HUES6 (cell line): ENCODE data around the gene GLOD4.
"Not testable (repeated sequence)": the region's sequence is repeated elsewhere in the genome, so short reads cannot be mapped to it uniquely, and the experiment has no call there.

Experiments
- H3K27ac ChIP-seq: 2 replicates; pipeline ENCODE4 v1.7.0; 2013; ENCODE audit warnings: low read depth, mild to moderate bottlenecking, low read length, inconsistent platforms
- H3K27me3 ChIP-seq: 2 replicates; pipeline ENCODE4 v1.6.1; 2013; ENCODE audit warnings: low read length; ENCODE audit not compliant: control insufficient read depth, insufficient read depth
- H3K36me3 ChIP-seq: 2 replicates; pipeline ENCODE4 v1.6.1; 2013; ENCODE audit warnings: low read length; ENCODE audit not compliant: control insufficient read depth, insufficient read depth
- H3K4me1 ChIP-seq: 2 replicates; pipeline ENCODE4 v1.6.1; 2013; ENCODE audit warnings: low read length; ENCODE audit not compliant: control insufficient read depth, insufficient read depth
- H3K4me3 ChIP-seq: 2 replicates; pipeline ENCODE4 v1.5.1; 2013; ENCODE audit warnings: low read depth, low read length
- H3K9ac ChIP-seq: one replicate; pipeline ENCODE4 v1.6.1; 2013; ENCODE audit warnings: mild to moderate bottlenecking, low read length
- H3K9me3 ChIP-seq: 2 replicates; pipeline ENCODE4 v1.6.1; 2013; ENCODE audit warnings: low read depth, low read length; ENCODE audit not compliant: control insufficient read depth, insufficient read depth

Gene GLOD4

DNA sequence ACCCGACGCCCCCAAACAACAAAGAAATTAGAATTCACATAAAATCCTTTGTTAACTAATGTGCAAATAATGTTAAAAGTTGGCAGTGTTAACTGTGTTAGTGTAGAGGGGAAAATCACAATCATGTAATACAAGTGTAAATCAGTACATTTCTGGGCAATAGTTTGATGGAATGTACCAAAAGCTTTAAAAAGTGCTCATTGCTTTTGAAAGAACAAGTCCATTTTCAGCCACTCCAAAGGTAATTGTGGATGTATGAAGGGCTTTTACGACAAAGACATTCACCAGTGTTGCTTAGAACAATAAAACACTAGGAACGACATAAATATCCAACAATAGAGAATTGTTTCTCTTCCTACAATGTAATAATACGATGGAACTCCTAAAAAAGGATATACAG is 9.1 kb downstream of the GLOD4 start:
- H3K9me3 ChIP-seq = no peaks in the 10 kb centered on the region
- H3K27me3 ChIP-seq = no peaks in the 10 kb centered on the region
- H3K36me3 ChIP-seq = peaks cover 85% of the 10 kb centered on the region
- H3K4me3 ChIP-seq = no peak overlapping the region
- H3K9ac ChIP-seq = no peak overlapping the region
- no peaks in the 10 kb centered on the region for H3K4me1 ChIP-seq
- no peak overlapping the region for H3K27ac ChIP-seq

DNA sequence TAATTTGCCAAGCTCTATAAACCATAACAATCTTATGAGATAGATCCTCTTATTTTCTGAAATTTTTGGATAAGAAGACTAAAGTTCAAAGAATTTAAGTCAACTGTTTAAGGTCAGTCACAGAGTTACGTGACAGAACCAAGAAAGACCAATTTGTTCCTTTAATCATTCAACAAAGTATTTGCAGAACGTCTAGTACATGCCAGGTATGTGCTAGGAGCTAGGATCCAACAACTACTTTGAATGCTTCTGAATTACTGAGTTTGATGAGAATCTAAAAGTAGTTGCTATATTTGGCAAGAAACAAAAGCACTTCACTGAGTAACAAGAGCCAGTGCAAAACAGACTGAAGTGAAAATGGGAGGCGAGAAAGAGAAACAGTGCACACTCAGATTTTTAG is 15.0 kb downstream of the GLOD4 start:
- no peak overlapping the region for H3K4me3 ChIP-seq
- H3K27me3 ChIP-seq = no peaks in the 10 kb centered on the region
- H3K4me1 ChIP-seq = no peaks in the 10 kb centered on the region
- H3K27ac ChIP-seq = no peak overlapping the region
- no peaks in the 10 kb centered on the region for H3K9me3 ChIP-seq
- H3K9ac ChIP-seq = no peak overlapping the region
- peaks cover 61% of the 10 kb centered on the region for H3K36me3 ChIP-seq

DNA sequence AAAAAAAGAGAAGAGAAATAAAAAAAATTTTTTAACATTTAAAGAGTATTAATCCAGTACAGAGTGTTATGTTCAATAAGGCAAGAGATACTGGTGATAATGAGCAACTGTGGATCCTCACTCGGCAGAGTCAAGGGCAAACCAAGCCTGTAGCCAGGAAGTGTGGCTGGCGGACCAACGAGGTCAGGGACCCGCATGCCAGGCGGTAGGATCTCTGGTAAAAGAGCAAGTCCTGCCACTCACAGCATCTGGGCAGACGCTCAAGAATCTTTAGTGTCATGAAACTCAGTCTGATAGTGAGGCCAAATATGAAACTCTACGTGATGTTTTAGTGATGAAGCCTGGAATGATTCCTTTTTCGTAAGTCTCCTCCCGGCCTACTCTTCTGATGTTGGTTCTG is 21.7 kb downstream of the GLOD4 start:
- Histone ChIP-seq H3K4me1 (0 out of 2 replicates have a peak, but pooled peaks cover 5% of the 10 kb centered on the region), H3K27me3 (no peaks in the 10 kb centered on the region), H3K4me3 (no peak overlapping the region), H3K27ac (no peak overlapping the region), H3K36me3 (peaks cover 75% of the 10 kb centered on the region), H3K9ac (no peak overlapping the region), H3K9me3 (no peaks in the 10 kb centered on the region)

DNA sequence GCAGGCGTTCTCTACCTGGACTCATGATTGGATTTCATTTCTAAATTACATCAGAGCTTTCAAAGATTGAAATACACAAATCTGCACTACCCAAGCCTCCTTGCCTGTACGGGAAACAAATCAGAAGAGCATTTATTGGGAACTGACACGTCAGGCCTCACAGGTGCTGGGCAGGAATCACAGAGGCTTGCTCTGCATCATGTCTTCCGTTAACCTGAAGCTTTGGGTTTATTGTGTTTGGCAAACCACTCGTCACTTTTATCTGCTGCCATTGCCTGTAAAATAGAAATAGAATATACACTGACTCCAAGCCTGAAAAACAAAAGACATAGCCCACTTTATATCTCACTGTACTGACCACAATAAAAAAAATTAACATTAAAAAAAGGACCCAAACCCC is 22.1 kb downstream of the GLOD4 start:
- Histone ChIP-seq H3K9me3 (no peaks in the 10 kb centered on the region), H3K9ac (no peak overlapping the region), H3K27me3 (no peaks in the 10 kb centered on the region), H3K36me3 (peaks cover 71% of the 10 kb centered on the region), H3K4me1 (0 out of 2 replicates have a peak, but pooled peaks cover 5% of the 10 kb centered on the region), H3K27ac (no peak overlapping the region), H3K4me3 (no peak overlapping the region)

DNA sequence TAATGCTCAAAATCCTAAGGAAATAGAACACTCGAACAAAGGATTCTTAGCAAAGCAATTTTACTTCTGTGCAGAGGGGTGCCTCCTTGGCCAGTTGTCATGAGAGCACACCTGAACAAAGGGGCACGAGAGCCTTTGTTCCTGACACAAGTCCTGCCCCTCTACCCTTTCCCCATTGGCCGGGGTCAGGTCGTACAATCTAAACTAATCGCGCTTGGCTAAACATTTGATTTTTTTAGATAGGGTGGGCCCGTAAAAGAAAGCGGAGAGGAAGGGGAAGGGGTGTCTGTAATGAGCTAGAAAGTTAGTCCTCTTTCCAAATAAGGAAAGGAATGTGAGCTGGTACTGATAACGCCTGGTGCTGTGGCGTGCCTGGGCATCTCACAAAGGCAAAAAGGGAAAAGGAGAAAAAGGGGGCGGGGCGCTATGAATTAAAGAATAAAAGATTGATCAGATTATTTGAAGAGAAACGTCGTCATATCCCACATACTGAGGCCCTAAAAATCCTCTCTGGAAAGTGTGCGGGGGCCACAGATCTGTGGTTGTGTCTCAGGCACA is 26.0 kb downstream of the GLOD4 start:
- H3K9me3 ChIP-seq, H3K4me3 ChIP-seq, H3K27me3 ChIP-seq: not testable (repeated sequence)
- peaks cover 42% of the 10 kb centered on the region for H3K36me3 ChIP-seq
- peak overlapping the region; percentile 79; the same call in 1 of the 2 replicates for H3K27ac ChIP-seq
- peak overlapping the region; percentile 38 for H3K9ac ChIP-seq
- peaks cover 10% of the 10 kb centered on the region; the same call in 1 of the 2 replicates for H3K4me1 ChIP-seq

DNA sequence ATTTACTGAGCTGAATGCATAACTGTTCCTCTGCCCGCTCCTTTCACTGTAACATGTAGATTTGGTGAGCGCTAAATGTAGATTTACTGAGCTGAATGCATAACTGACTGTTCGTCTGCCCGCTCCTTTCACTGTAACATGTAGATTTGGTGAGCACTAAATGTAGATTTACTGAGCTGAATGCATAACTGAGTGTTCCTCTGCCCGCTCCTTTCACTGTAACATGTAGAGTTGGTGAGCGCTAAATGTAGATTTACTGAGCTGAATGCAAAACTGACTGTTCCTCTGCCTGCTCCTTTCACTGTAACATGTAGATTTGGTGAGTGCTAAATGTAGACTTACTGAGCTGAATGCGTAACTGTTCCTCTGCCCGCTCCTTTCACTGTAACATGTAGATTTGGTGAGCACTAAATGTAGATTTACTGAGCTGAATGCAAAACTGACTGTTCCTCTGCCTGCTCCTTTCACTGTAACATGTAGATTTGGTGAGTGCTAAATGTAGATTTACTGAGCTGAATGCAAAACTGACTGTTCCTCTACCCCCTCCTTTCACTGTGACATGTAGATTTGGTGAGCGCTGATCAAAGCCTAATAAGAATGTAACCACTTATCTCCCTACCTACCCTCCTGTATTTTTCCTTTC is 26.6 kb downstream of the GLOD4 start:
- H3K27me3 ChIP-seq, H3K9me3 ChIP-seq, H3K4me3 ChIP-seq: not testable (repeated sequence)
- Histone ChIP-seq H3K9ac (peak overlapping the region; percentile 38), H3K4me1 (peaks cover 12% of the 10 kb centered on the region; the same call in 1 of the 2 replicates), H3K36me3 (peaks cover 36% of the 10 kb centered on the region), H3K27ac (peak overlapping the region; percentile 79; the same call in 1 of the 2 replicates)

DNA sequence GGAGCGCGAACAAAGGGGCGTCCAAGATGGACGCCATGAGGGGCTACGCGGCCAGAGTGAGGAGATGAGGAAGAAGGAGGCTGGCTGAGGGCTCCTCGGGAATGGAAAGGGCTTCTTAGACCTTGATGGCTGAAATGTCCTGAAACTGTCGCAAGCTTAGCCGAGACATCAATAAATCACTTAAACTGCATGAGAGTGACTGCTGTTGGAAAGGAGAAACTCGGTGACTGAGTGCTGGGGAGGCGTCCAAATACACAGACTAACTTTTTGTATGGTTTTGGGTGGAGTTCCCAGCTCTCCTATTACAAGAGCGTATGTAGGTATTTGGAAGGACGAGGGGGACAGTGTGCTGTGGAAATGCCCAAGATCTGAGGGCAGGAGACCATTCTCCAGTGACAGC is 28.7 kb downstream of the GLOD4 start:
- Histone ChIP-seq H3K9me3 (peaks cover 13% of the 10 kb centered on the region), H3K36me3 (peaks cover 33% of the 10 kb centered on the region), H3K4me3 (no peak overlapping the region), H3K4me1 (peaks cover 12% of the 10 kb centered on the region; the same call in 1 of the 2 replicates), H3K27ac (no peak overlapping the region), H3K9ac (no peak overlapping the region), H3K27me3 (no peaks in the 10 kb centered on the region)

DNA sequence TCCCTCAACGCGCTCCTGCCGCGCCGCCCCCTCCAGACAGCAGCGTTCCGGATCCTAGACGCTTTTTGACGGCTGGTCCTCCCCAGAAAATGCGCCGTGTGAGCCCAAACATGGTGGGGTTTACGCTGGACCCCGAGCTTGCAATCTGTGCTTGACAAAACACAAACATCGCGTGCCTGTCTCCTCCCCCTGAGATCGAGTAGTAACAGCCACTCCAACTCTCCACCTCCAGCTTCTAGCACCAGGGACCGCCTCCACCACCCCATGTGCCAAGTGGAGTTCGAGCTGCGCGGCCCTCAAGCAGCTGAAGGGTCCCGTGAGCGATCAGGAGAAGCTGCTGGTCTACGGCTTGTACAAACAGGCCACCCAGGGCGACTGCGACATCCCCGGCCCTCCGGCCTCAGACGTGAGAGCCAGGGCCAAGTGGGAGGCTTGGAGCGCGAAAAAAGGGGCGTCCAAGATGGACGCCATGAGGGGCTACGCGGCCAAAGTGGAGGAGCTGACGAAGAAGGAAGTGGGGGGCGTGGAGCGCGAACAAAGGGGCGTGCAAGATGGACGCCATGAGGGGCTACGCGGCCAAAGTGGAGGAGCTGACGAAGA is 29.4 kb downstream of the GLOD4 start:
- Histone ChIP-seq H3K9ac (peak overlapping the region; percentile 76), H3K4me3 (peak overlapping the region; percentile 86), H3K27me3 (no peaks in the 10 kb centered on the region), H3K27ac (peak overlapping the region; percentile 56; the same call in 1 of the 2 replicates), H3K9me3 (peaks cover 17% of the 10 kb centered on the region), H3K36me3 (peaks cover 33% of the 10 kb centered on the region), H3K4me1 (peaks cover 12% of the 10 kb centered on the region; the same call in 1 of the 2 replicates)

DNA sequence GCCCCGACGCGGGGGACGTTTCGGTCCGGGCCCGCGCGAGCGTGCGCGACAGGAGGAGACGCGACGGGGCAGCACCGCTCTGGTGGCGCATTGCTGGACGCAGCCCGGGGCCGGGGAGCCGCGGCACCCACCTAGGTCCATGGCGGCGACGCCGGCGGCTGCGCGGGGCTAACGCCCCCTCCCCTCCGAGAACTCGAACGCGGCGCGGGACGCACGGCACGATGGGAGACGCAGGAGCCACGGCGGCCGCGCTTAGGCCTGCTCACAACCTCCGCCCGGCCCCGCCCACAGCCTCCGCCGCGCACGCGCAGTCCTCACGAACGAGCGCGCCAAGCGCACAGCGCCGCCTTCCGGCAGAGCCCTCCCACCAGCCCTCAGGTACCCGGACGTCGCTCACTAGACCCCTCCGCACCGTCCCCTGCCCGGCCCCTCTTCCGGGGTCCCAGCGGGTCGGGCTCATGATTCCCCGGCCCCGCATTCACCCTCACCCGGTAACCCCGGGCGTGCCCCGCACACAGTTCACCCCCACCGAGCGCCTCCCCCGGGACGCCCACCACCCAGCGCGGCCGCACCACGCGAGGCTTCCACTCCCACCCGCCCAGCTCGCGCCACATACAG is 30.0 kb downstream of the GLOD4 start, which contains the start of gene GEMIN4:
GEMIN4 (minus strand) TSS at position 263 of the 618 bp plus-strand sequence; CDS start at position 141, 122 bp downstream.
- Histone ChIP-seq H3K27ac (peak within 1 kb of the TSS; percentile 74; the same call in 1 of the 2 replicates), H3K27me3 (no peaks in the 10 kb centered on the region), H3K36me3 (peaks cover 36% of the 10 kb centered on the region), H3K4me1 (peaks cover 12% of the 10 kb centered on the region; the same call in 1 of the 2 replicates), H3K4me3 (peak within 1 kb of the TSS; percentile 86), H3K9me3 (peaks cover 17% of the 10 kb centered on the region), H3K9ac (peak within 1 kb of the TSS; percentile 91)

DNA sequence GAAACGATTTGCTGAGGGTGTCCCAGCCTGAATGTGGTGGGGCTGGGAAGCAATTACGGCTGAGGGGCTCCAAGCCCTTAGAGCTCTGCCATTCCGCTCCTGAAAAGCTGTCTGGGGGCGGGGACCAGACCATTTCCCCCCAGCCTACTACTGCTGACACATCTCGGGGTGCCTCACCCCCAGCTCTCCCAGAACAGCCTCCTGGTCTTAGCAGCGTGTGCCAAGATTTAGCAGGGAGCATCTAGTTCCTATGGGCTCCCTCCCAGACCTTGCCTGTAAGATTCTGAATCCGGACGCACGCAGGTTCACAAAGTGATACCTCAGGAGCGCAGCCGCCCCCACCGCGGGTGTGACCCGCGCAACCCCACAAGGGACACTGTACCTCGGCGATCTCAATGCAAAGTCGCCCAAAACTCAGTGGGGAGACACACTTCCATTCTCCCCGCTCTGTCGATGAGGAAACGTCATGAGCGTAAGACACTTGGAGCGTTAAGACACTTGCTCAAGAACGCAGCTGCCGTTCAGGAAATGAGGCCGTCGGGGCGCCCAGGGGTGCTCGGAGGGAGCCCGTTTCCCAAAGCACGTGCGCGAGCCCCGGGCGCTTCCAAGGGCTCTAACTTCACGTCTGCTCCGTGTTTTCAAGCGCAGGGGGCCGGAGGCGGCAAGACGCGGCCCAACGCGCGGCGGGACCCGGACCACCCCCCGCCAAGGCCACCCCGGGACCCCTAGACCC is 30.6 kb downstream of the GLOD4 start:
- H3K27me3 ChIP-seq = no peaks in the 10 kb centered on the region
- H3K9me3 ChIP-seq = peaks cover 17% of the 10 kb centered on the region
- peak overlapping the region; percentile 86 for H3K4me3 ChIP-seq
- peaks cover 36% of the 10 kb centered on the region for H3K36me3 ChIP-seq
- peaks cover 12% of the 10 kb centered on the region; the same call in 1 of the 2 replicates for H3K4me1 ChIP-seq
- peak overlapping the region; percentile 74; the same call in 1 of the 2 replicates for H3K27ac ChIP-seq
- H3K9ac ChIP-seq = peak overlapping the region; percentile 91
